Neural cell (in vitro differentiated cells): Measurements from ENCODE around the gene FOXK1. TPM values are rescaled to one million over a fixed set of nuclear protein-coding genes. Genes with fewer than 3 reads are reported as not detected.

Experiments
- H2AFZ ChIP-seq: fragments of 200-600, 300-800 bp; sonication (generic), shearing (Covaris generic); 2 replicates; pipeline ENCODE4 v1.6.0; 2014; ENCODE audit warnings: low read depth, mild to moderate bottlenecking, antibody characterized with exemption, low read length, moderate library complexity
- H3F3A ChIP-seq: fragments of 200-600 bp; shearing (Covaris generic); 2 replicates; pipeline ENCODE4 v1.6.1; 2016; ENCODE audit warnings: mild to moderate bottlenecking, moderate library complexity, mixed read lengths, antibody characterized with exemption, low read length; ENCODE audit not compliant: insufficient read depth, poor library complexity, severe bottlenecking
- H3K27ac ChIP-seq: fragments of 200-600, 300-800 bp; sonication (generic), shearing (Covaris generic); 2 replicates; pipeline ENCODE4 v1.5.1; 2014; ENCODE audit warnings: mild to moderate bottlenecking, low read length, moderate library complexity
- H3K27me3 ChIP-seq: fragments of 300-800, 200-600 bp; sonication (generic), shearing (Covaris generic); 2 replicates; pipeline ENCODE4 v1.6.0; 2014; ENCODE audit warnings: mild to moderate bottlenecking, low read depth, low read length, moderate library complexity; ENCODE audit not compliant: insufficient read depth
- H3K36me3 ChIP-seq: fragments of 300-800, 200-600 bp; sonication (generic), shearing (Covaris generic); 2 replicates; pipeline ENCODE4 v1.5.1; 2014; ENCODE audit warnings: mild to moderate bottlenecking, antibody characterized with exemption, low read length, moderate library complexity; ENCODE audit not compliant: insufficient read depth
- H3K4me2 ChIP-seq: fragments of 300-800, 200-600 bp; sonication (generic), shearing (Covaris generic); 2 replicates; pipeline ENCODE4 v1.6.0; 2014; ENCODE audit warnings: mild to moderate bottlenecking, low read length
- H3K4me3 ChIP-seq: fragments of 300-800, 200-600 bp; sonication (generic), shearing (Covaris generic); 2 replicates; pipeline ENCODE4 v1.5.1; 2014; ENCODE audit warnings: mild to moderate bottlenecking, low read length, moderate library complexity
- H3K79me2 ChIP-seq: fragments of 200-600 bp; shearing (Covaris generic); replicated peaks from 2 replicates; pipeline ENCODE4 v1.6.0; 2014; ENCODE audit warnings: mild to moderate bottlenecking, low read length, moderate library complexity; ENCODE audit not compliant: insufficient read depth
- H3K9ac ChIP-seq: fragments of 300-800, 200-600 bp; sonication (generic), shearing (Covaris generic); 2 replicates; pipeline ENCODE4 v1.6.1; 2016; ENCODE audit warnings: mild to moderate bottlenecking, low read length, mixed read lengths
- H3K9me2 ChIP-seq: fragments of 200-600 bp; shearing (Covaris generic); 2 replicates; pipeline ENCODE4 v1.6.1; 2016; ENCODE audit warnings: mild to moderate bottlenecking, low read length, mixed read lengths; ENCODE audit not compliant: insufficient read depth
- H3K9me3 ChIP-seq: fragments of 200-600, 300-800 bp; sonication (generic), shearing (Covaris generic); 2 replicates; pipeline ENCODE4 v1.6.1; 2016; ENCODE audit warnings: mild to moderate bottlenecking, mixed run types, low read length, moderate library complexity, mixed read lengths
- H4K20me1 ChIP-seq: fragments of 200-600 bp; shearing (Covaris generic); 2 replicates; pipeline ENCODE4 v1.6.1; 2016; ENCODE audit warnings: mild to moderate bottlenecking, mixed run types; ENCODE audit not compliant: insufficient read depth
- EZH2 ChIP-seq: fragments of 200-600, 300-800 bp; shearing (Covaris generic), sonication (generic); IDR thresholded peaks from 2 replicates; pipeline ENCODE4 v1.6.1; 2014; ENCODE audit warnings: antibody characterized with exemption, low read length, borderline replicate concordance, mild to moderate bottlenecking; ENCODE audit not compliant: insufficient read depth, poor library complexity, severe bottlenecking
- MXI1 ChIP-seq: fragments of 450-650 bp; conservative IDR thresholded peaks from 2 replicates; pipeline ENCODE4 v1.6.1; 2014; ENCODE audit warnings: antibody characterized with exemption, mild to moderate bottlenecking; ENCODE audit not compliant: poor library complexity, severe bottlenecking
- POLR2AphosphoS5 ChIP-seq: IDR thresholded peaks from 2 replicates; pipeline ENCODE4 v1.6.1; 2012
- RAD21 ChIP-seq: fragments of 450-650 bp; conservative IDR thresholded peaks from 2 replicates; pipeline ENCODE4 v1.6.1; 2014; ENCODE audit warnings: antibody characterized with exemption, mild to moderate bottlenecking, moderate library complexity
- SMC3 ChIP-seq: fragments of 450-650 bp; conservative IDR thresholded peaks from 2 replicates; pipeline ENCODE4 v1.6.1; 2014; ENCODE audit warnings: antibody characterized with exemption, mild to moderate bottlenecking, moderate library complexity; ENCODE audit not compliant: poor library complexity
- TAF1 ChIP-seq: IDR thresholded peaks from 2 replicates; pipeline ENCODE4 v1.6.1; 2012; ENCODE audit warnings: low read depth
- polyA plus RNA-seq: library from polyadenylated mRNA; depleted of rRNA; stranded (reverse); fragments of >200 nt; gene quantifications from 2 replicates; pipeline ENCODE4 v1.2.3, GENCODE V29; 2014
- TF ChIP-seq, protein P1 (sequence below): fragments of 450-650 bp; IDR thresholded peaks from 2 replicates; pipeline ENCODE4 v1.5.1; 2014; ENCODE audit warnings: antibody characterized with exemption, mild to moderate bottlenecking, moderate library complexity; ENCODE audit not compliant: poor library complexity, severe bottlenecking
- TF ChIP-seq, protein P2 (sequence below): IDR thresholded peaks from 2 replicates; pipeline ENCODE4 v1.6.1; 2012; ENCODE audit warnings: borderline replicate concordance

FOXK1 gene
- polyA plus RNA-seq, 1 donor from 2014 or later, result 7.4 TPM

DNA sequence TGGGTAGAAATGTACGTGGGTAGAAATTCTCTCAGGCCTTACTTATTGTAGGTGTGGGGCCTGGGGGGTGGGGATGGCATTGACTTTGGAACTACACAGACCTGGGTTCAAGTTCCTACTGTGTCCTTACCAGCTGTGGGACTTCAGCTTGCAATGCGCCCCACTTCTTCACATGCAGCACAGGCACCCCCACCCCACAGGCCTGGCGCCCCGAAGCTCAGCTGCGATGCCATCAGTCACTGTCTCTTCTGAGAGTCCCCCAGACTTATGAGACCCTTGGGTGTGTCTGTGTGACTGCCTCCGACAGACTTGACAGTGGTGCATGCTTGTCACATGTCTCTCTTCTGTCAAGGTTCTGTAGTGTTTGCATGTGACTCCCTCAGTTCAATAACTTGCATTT, 90.2 kb downstream of the FOXK1 start:
- Histone ChIP-seq H3K4me3 (no peak overlapping the region), H3F3A (no peaks in the 10 kb centered on the region), H3K4me2 (no peak overlapping the region), H2AFZ (no peak overlapping the region), H3K9me3 (no peaks in the 10 kb centered on the region), H4K20me1 (no peaks in the 10 kb centered on the region), H3K9ac (no peak overlapping the region), H3K27ac (no peak overlapping the region), H3K36me3 (no peaks in the 10 kb centered on the region), H3K27me3 (no peaks in the 10 kb centered on the region), H3K9me2 (no peaks in the 10 kb centered on the region), H3K79me2 (peaks cover 13% of the 10 kb centered on the region)
- TF ChIP-seq POLR2AphosphoS5 (no peak), RAD21 (no peak), SMC3 (no peak)
- TF ChIP-seq, protein P1, sequence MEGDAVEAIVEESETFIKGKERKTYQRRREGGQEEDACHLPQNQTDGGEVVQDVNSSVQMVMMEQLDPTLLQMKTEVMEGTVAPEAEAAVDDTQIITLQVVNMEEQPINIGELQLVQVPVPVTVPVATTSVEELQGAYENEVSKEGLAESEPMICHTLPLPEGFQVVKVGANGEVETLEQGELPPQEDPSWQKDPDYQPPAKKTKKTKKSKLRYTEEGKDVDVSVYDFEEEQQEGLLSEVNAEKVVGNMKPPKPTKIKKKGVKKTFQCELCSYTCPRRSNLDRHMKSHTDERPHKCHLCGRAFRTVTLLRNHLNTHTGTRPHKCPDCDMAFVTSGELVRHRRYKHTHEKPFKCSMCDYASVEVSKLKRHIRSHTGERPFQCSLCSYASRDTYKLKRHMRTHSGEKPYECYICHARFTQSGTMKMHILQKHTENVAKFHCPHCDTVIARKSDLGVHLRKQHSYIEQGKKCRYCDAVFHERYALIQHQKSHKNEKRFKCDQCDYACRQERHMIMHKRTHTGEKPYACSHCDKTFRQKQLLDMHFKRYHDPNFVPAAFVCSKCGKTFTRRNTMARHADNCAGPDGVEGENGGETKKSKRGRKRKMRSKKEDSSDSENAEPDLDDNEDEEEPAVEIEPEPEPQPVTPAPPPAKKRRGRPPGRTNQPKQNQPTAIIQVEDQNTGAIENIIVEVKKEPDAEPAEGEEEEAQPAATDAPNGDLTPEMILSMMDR, result no peak

- Histone ChIP-seq H4K20me1 (no peaks in the 10 kb centered on the region), H2AFZ (no peak overlapping the region), H3K9me2 (no peaks in the 10 kb centered on the region), H3F3A (no peaks in the 10 kb centered on the region), H3K79me2 (peaks cover 21% of the 10 kb centered on the region), H3K4me3 (no peak overlapping the region), H3K9ac (no peak overlapping the region), H3K9me3 (no peaks in the 10 kb centered on the region), H3K27me3 (no peaks in the 10 kb centered on the region), H3K27ac (no peak overlapping the region), H3K4me2 (no peak overlapping the region), H3K36me3 (no peaks in the 10 kb centered on the region)
- TF ChIP-seq, protein P2, sequence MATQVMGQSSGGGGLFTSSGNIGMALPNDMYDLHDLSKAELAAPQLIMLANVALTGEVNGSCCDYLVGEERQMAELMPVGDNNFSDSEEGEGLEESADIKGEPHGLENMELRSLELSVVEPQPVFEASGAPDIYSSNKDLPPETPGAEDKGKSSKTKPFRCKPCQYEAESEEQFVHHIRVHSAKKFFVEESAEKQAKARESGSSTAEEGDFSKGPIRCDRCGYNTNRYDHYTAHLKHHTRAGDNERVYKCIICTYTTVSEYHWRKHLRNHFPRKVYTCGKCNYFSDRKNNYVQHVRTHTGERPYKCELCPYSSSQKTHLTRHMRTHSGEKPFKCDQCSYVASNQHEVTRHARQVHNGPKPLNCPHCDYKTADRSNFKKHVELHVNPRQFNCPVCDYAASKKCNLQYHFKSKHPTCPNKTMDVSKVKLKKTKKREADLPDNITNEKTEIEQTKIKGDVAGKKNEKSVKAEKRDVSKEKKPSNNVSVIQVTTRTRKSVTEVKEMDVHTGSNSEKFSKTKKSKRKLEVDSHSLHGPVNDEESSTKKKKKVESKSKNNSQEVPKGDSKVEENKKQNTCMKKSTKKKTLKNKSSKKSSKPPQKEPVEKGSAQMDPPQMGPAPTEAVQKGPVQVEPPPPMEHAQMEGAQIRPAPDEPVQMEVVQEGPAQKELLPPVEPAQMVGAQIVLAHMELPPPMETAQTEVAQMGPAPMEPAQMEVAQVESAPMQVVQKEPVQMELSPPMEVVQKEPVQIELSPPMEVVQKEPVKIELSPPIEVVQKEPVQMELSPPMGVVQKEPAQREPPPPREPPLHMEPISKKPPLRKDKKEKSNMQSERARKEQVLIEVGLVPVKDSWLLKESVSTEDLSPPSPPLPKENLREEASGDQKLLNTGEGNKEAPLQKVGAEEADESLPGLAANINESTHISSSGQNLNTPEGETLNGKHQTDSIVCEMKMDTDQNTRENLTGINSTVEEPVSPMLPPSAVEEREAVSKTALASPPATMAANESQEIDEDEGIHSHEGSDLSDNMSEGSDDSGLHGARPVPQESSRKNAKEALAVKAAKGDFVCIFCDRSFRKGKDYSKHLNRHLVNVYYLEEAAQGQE, result no peak
- TF ChIP-seq EZH2 (no peak), MXI1 (no peak)
These were observed 91.9 kb downstream of the FOXK1 start for GRCh38 chr7:4774007-4774406.

DNA sequence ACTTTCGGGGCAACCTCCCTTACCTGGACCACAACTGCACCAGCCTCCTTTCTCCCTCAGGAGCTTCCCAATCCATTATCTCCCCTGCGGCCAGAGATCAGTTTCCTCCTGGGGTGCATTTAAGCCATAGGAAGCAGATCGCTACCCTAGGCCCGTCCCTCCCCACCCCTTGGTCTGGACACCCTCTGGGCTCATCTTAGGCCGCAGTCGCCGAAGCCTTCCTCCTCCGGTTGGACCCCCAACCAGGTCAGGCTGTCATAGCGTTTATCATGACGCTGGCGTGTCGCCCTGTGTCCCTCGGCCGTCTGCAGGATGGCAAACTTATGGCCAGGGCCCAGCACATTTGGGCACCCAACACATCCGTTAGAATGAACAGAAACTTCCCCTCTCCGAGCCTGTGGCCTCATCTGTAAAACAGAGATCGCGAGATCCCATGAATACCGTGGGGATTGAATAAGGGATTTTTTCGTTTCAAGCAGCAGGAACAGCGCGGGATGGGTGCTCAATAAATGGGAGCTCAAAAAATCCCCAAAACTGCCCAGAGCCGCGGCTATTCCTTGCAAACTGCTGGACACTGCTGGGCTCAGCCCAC, 92.7 kb downstream of the FOXK1 start:
- no peaks in the 10 kb centered on the region for H3K9me3 ChIP-seq
- H2AFZ ChIP-seq, result peak overlapping the region; percentile 100
- no peaks in the 10 kb centered on the region for H3K27me3 ChIP-seq
- TF ChIP-seq, protein P2, result peak; percentile 10
- TF ChIP-seq EZH2 (no peak), SMC3 (no peak), TAF1 (no peak), POLR2AphosphoS5 (no peak), MXI1 (no peak)
- peak overlapping the region; percentile 75 for H3K27ac ChIP-seq
- H4K20me1 ChIP-seq, result no peaks in the 10 kb centered on the region
- H3K79me2 ChIP-seq, result peaks cover 21% of the 10 kb centered on the region
- H3K4me2 ChIP-seq, result peak overlapping the region; percentile 96
- H3K4me3 ChIP-seq, result peak overlapping the region; percentile 99
- peak overlapping the region; percentile 78 for H3K9ac ChIP-seq
- H3K36me3 ChIP-seq, result no peaks in the 10 kb centered on the region
- H3F3A ChIP-seq, result no peaks in the 10 kb centered on the region
- H3K9me2 ChIP-seq, result no peaks in the 10 kb centered on the region
